ENCODE results near the gene ZNF414. TPM values are rescaled to one million over a fixed set of nuclear protein-coding genes. Genes with fewer than 3 reads are reported as not detected.

Gene ZNF414
- polyA plus RNA-seq, 4 donors, result 6.5 to 28.2 (median 17.3) TPM

- WGBS, 3 donors, result 78 to 86% (median 84%) methylated on average over 5 of the region's 5 CpGs
- DNase-seq (no peak), FAIRE-seq (no peak)
- no peak overlapping the region for H3K4me3 ChIP-seq (ENCODE audit: low read depth in 1 of 3, low read length in 3 of 3)
- H3K4me1 ChIP-seq (ENCODE audit: control insufficient read depth in 3 of 3, insufficient read depth in 2 of 3, low read depth in 1 of 3, low read length in 2 of 3), result peaks cover 0 to 19% (median 8%) of the 10 kb centered on the region in 3 donors
- no peak overlapping the region for H3K27ac ChIP-seq (ENCODE audit: low read depth in 1 of 3, low read length in 2 of 3)
- H3K36me3 ChIP-seq (ENCODE audit: control insufficient read depth in 3 of 3, insufficient read depth in 2 of 3, low read depth in 1 of 3, low read length in 3 of 3), result peaks cover 11 to 34% (median 26%) of the 10 kb centered on the region in 3 donors
- no peaks in the 10 kb centered on the region for H3K27me3 ChIP-seq (ENCODE audit: control insufficient read depth in 3 of 3, insufficient read depth in 3 of 3, low read length in 3 of 3)
- no peaks in the 10 kb centered on the region for H3K9me3 ChIP-seq (ENCODE audit: control insufficient read depth in 2 of 2, insufficient read depth in 1 of 2, low read depth in 1 of 2, low read length in 1 of 2)
Measured at GRCh38 chr19:8462571-8462970, 51.4 kb downstream of the ZNF414 start.

GRCh38 chr19:8461891-8462290, 52.1 kb downstream of the ZNF414 start:
- Histone ChIP-seq H3K4me3 (ENCODE audit: low read depth in 1 of 3, low read length in 3 of 3) (no peak overlapping the region), H3K27me3 (ENCODE audit: control insufficient read depth in 3 of 3, insufficient read depth in 3 of 3, low read length in 3 of 3) (no peaks in the 10 kb centered on the region), H3K4me1 (ENCODE audit: control insufficient read depth in 3 of 3, insufficient read depth in 2 of 3, low read depth in 1 of 3, low read length in 2 of 3) (peaks cover 0 to 21% (median 8%) of the 10 kb centered on the region in 3 donors), H3K27ac (ENCODE audit: low read depth in 1 of 3, low read length in 2 of 3) (no peak overlapping the region), H3K9me3 (ENCODE audit: control insufficient read depth in 2 of 2, insufficient read depth in 1 of 2, low read depth in 1 of 2, low read length in 1 of 2) (no peaks in the 10 kb centered on the region), H3K36me3 (ENCODE audit: control insufficient read depth in 3 of 3, insufficient read depth in 2 of 3, low read depth in 1 of 3, low read length in 3 of 3) (peaks cover 11 to 34% (median 20%) of the 10 kb centered on the region in 3 donors)
- DNase-seq (no peak), FAIRE-seq (no peak)
- 87 to 93% (median 88%) methylated on average over 14 of the region's 14 CpGs for WGBS, 3 donors

GRCh38 chr19:8461376-8461775, 52.6 kb downstream of the ZNF414 start:
- Histone ChIP-seq H3K4me1 (ENCODE audit: control insufficient read depth in 3 of 3, insufficient read depth in 2 of 3, low read depth in 1 of 3, low read length in 2 of 3) (peaks cover 0 to 21% (median 8%) of the 10 kb centered on the region in 3 donors), H3K36me3 (ENCODE audit: control insufficient read depth in 3 of 3, insufficient read depth in 2 of 3, low read depth in 1 of 3, low read length in 3 of 3) (peaks cover 11 to 35% (median 24%) of the 10 kb centered on the region in 3 donors)
- no peak for FAIRE-seq

GRCh38 chr19:8460516-8461298, 53.3 kb downstream of the ZNF414 start:
- H3K4me1 ChIP-seq (ENCODE audit: control insufficient read depth in 3 of 3, insufficient read depth in 2 of 3, low read depth in 1 of 3, low read length in 2 of 3), result peaks cover 0 to 21% (median 8%) of the 10 kb centered on the region in 3 donors
- H3K4me3 ChIP-seq (ENCODE audit: low read depth in 1 of 3, low read length in 3 of 3), result no peak overlapping the region
- DNase-seq (peak in 1 of 2 donors; percentile 35), FAIRE-seq (no peak)
- no peaks in the 10 kb centered on the region for H3K27me3 ChIP-seq (ENCODE audit: control insufficient read depth in 3 of 3, insufficient read depth in 3 of 3, low read length in 3 of 3)
- 59 to 78% (median 65%) methylated on average over 7 of the region's 7 CpGs for WGBS, 3 donors
- peaks cover 11 to 38% (median 27%) of the 10 kb centered on the region in 3 donors for H3K36me3 ChIP-seq (ENCODE audit: control insufficient read depth in 3 of 3, insufficient read depth in 2 of 3, low read depth in 1 of 3, low read length in 3 of 3)
- H3K27ac ChIP-seq (ENCODE audit: low read depth in 1 of 3, low read length in 2 of 3), result peak overlapping the region in 1 of 3 donors; percentile 49
- no peaks in the 10 kb centered on the region for H3K9me3 ChIP-seq (ENCODE audit: control insufficient read depth in 2 of 2, insufficient read depth in 1 of 2, low read depth in 1 of 2, low read length in 1 of 2)

More at GRCh38 chr19:8461376-8461775, 52.6 kb downstream of the ZNF414 start:
- 88 to 96% (median 89%) methylated on average over 4 of the region's 4 CpGs for WGBS, 3 donors
- Histone ChIP-seq H3K9me3 (ENCODE audit: control insufficient read depth in 2 of 2, insufficient read depth in 1 of 2, low read depth in 1 of 2, low read length in 1 of 2) (no peaks in the 10 kb centered on the region), H3K4me3 (ENCODE audit: low read depth in 1 of 3, low read length in 3 of 3) (no peak overlapping the region), H3K27ac (ENCODE audit: low read depth in 1 of 3, low read length in 2 of 3) (no peak overlapping the region), H3K27me3 (ENCODE audit: control insufficient read depth in 3 of 3, insufficient read depth in 3 of 3, low read length in 3 of 3) (no peaks in the 10 kb centered on the region)
- DNase-seq, result no peak

Other genes starting within 250 kb of the ZNF414 start
- gene CD320, start 205.8 kb downstream of the ZNF414 start, polyA plus RNA-seq, result 10 to 100 TPM in 3 of 4 donors, 1 to 10 TPM in 1; 9.8 to 64.7 (median 17.1) TPM
- gene NDUFA7, start 192.8 kb downstream of the ZNF414 start, polyA plus RNA-seq, result 100 to 1,000 TPM in 3 of 4 donors, 10 to 100 TPM in 1; 75.5 to 160 (median 137) TPM
- gene RPS28, start 192.7 kb downstream of the ZNF414 start, polyA plus RNA-seq, result 1,000 to 10,000 TPM in 1 of 4 donors, 100 to 1,000 TPM in 3; 449 to 1,226 (median 874) TPM
- gene KANK3, start 170.9 kb downstream of the ZNF414 start, polyA plus RNA-seq, result 10 to 100 TPM in 1 of 4 donors, 1 to 10 TPM in 3; 1.3 to 13.0 (median 4.2) TPM
- gene ANGPTL4, start 150.0 kb downstream of the ZNF414 start, polyA plus RNA-seq, result 10 to 100 TPM in 2 of 4 donors, 1 to 10 TPM in 2; 1.0 to 24.8 (median 8.7) TPM
- gene RAB11B, start 123.8 kb downstream of the ZNF414 start, polyA plus RNA-seq, result 100 to 1,000 TPM in 1 of 4 donors, 10 to 100 TPM in 3; 55.7 to 102 (median 72.2) TPM
- gene MARCHF2, start 100.9 kb downstream of the ZNF414 start, polyA plus RNA-seq, result 10 to 100 TPM in 3 of 4 donors, 1 to 10 TPM in 1; 8.3 to 30.0 (median 24.4) TPM
- gene HNRNPM, start 69.2 kb downstream of the ZNF414 start, polyA plus RNA-seq, result 100 to 1,000 TPM in 2 of 4 donors, 10 to 100 TPM in 2; 98.6 to 225 (median 156) TPM
- 1 to 10 TPM in 1 of 4 donors, under 1 TPM in 3; 0.45 to 3.3 (median 0.75) TPM for gene PRAM1, start 11.5 kb downstream of the ZNF414 start, polyA plus RNA-seq
- 10 to 100 TPM in 1 of 4 donors, 1 to 10 TPM in 3; 1.3 to 13.7 (median 6.0) TPM for gene MYO1F, start 63.3 kb upstream of the ZNF414 start, polyA plus RNA-seq
- gene ADAMTS10, start 96.5 kb upstream of the ZNF414 start, polyA plus RNA-seq, result 10 to 100 TPM in 1 of 4 donors, 1 to 10 TPM in 2, not detected in 1; 1.9 to 11.1 (median 8.5) TPM
- gene NFILZ, start 116.5 kb upstream of the ZNF414 start, polyA plus RNA-seq, result not detected
- gene ACTL9, start 184.6 kb upstream of the ZNF414 start, polyA plus RNA-seq, result not detected
- not detected for gene OR2Z1, start 207.5 kb upstream of the ZNF414 start, polyA plus RNA-seq

All from small intestine (tissue), 7 donors.